Peyer's patch (tissue), 4 donors: Measurements from ENCODE around the gene GABBR2.

Experiments used
- POLR2A ChIP-seq, 2 donors: fragments of 450-650 bp; IDR thresholded peaks; one replicate each; pipeline ENCODE4 v1.5.1; 2017; ENCODE audit warnings: antibody characterized with exemption in 2 of 2, mild to moderate bottlenecking in 2 of 2, moderate library complexity in 2 of 2
- TF ChIP-seq, protein P1 (sequence below), 6 experiments: fragments of 450-650 bp in 4 of 6; fragments of 200-600 bp in 2 of 6; sonication (generic) in 1 of 6; IDR thresholded peaks; one replicate each; pipeline ENCODE4 v1.5.1; 2017 to 2019; ENCODE audit warnings: antibody characterized with exemption in 6 of 6, mild to moderate bottlenecking in 3 of 6, moderate library complexity in 1 of 6

DNA sequence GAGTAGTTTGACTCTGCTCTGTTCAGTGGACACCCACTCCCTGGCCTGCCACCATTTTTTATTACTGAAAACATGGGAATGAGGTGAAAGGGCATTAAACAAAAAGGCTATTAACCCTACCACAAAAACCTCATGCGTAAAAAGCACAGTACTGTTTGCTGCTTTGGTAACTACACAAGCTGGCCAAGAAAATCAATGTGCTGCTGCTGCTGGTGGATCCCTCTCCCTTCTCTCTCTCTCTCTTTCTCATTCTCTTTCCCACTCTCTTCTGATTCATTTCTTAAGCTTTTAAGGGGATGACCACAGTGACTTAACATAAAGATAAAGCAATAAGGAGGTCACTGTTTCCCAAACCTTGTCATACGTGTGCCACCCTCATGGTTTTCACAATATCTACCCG, 270.1 kb downstream of the GABBR2 start:
- TF ChIP-seq, protein P1, sequence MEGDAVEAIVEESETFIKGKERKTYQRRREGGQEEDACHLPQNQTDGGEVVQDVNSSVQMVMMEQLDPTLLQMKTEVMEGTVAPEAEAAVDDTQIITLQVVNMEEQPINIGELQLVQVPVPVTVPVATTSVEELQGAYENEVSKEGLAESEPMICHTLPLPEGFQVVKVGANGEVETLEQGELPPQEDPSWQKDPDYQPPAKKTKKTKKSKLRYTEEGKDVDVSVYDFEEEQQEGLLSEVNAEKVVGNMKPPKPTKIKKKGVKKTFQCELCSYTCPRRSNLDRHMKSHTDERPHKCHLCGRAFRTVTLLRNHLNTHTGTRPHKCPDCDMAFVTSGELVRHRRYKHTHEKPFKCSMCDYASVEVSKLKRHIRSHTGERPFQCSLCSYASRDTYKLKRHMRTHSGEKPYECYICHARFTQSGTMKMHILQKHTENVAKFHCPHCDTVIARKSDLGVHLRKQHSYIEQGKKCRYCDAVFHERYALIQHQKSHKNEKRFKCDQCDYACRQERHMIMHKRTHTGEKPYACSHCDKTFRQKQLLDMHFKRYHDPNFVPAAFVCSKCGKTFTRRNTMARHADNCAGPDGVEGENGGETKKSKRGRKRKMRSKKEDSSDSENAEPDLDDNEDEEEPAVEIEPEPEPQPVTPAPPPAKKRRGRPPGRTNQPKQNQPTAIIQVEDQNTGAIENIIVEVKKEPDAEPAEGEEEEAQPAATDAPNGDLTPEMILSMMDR (IDR thresholded peaks at IDR 0.05) = no peak
- no peak for TF ChIP-seq POLR2A (IDR thresholded peaks at IDR 0.05)
